GM12878 (cell line): ENCODE measurements around the gene MYO7B. TPM values are rescaled to one million over a fixed set of nuclear protein-coding genes. Genes with fewer than 3 reads are reported as not detected.

ENCODE experiments used
- ATAC-seq: fragments of 200-7000 bp; cut with Tn5 transposase; 3 replicates; pipeline ENCODE4 v1.9.1; 2020; ENCODE audit warnings: mild to moderate bottlenecking, moderate library complexity
- BruUV-seq: library from RNA; stranded (reverse); fragments of 400-500 nt; replicated peaks from 2 replicates; lab custom pipeline; 2021; lab: Mats Ljungman, UMichigan
- CTCF ChIA-PET: fragments of 300-600 bp; sonication (Branson Sonifier 250); formaldehyde crosslinking; extraction: SDS; loops from one replicate; lab custom pipeline; 2021; ENCODE audit warnings: inconsistent platforms; lab: Yijun Ruan, JAX
- POLR2A ChIA-PET: fragments of 350-600 bp; formaldehyde crosslinking; extraction: SDS; loops from one replicate; lab custom pipeline; 2021; ENCODE audit warnings: inconsistent platforms; lab: Charles Lee
- RAD21 ChIA-PET: fragments of 300-600 bp; sonication (Branson Sonifier 250); formaldehyde crosslinking; loops from one replicate; lab custom pipeline; 2023; ENCODE audit warnings: antibody characterized with exemption; ENCODE audit not compliant: unreplicated experiment; lab: Charles Lee
- SMC1A ChIA-PET: fragments of 300-600 bp; sonication (Branson Sonifier 250); formaldehyde crosslinking; loops from one replicate; lab custom pipeline; 2023; ENCODE audit not compliant: unreplicated experiment, uncharacterized antibody; lab: Charles Lee
- DNase-seq: peaks from one replicate; pipeline ENCODE4 v3.0.0-alpha.2; 2011; ENCODE audit warnings: low read depth, low spot score
- FAIRE-seq: peaks from 3 replicates; lab custom pipeline; 2011; peaks lifted over from hg19 to GRCh38; lab: Jason Lieb, UNC
- H2AFZ ChIP-seq: 2 replicates; pipeline ENCODE4 v1.6.0; 2011; ENCODE audit warnings: low read depth, low read length, control low read depth; ENCODE audit not compliant: control insufficient read depth
- H3K27ac ChIP-seq: 2 replicates; pipeline ENCODE4 v1.5.1; 2011; ENCODE audit warnings: control low read depth; ENCODE audit not compliant: control insufficient read depth, insufficient read depth
- H3K27me3 ChIP-seq, 2 experiments: replicated peaks in 1 of 2; 2 replicates each; pipeline versions ENCODE4 v1.6.0 to v1.6.1; 2011; ENCODE audit warnings: low read length in 1 of 2; ENCODE audit not compliant: control insufficient read depth in 2 of 2, insufficient read depth in 2 of 2
- H3K36me3 ChIP-seq, 2 experiments: 2 replicates each; pipeline ENCODE4 v1.5.1; 2011; ENCODE audit warnings: low read length in 1 of 2; ENCODE audit not compliant: control insufficient read depth in 2 of 2, insufficient read depth in 2 of 2
- H3K4me1 ChIP-seq: 2 replicates; pipeline ENCODE4 v1.6.1; 2011; ENCODE audit warnings: mild to moderate bottlenecking, low read length, moderate library complexity, mixed read lengths; ENCODE audit not compliant: control insufficient read depth, insufficient read depth
- H3K4me2 ChIP-seq: 2 replicates; pipeline ENCODE4 v1.6.0; 2011; ENCODE audit warnings: control low read depth; ENCODE audit not compliant: control insufficient read depth, insufficient read depth
- H3K4me3 ChIP-seq: fragments of 200-600 bp; sonication (generic); 2 replicates; pipeline ENCODE4 v1.5.1; 2016
- H3K79me2 ChIP-seq: 2 replicates; pipeline ENCODE4 v1.6.0; 2011; ENCODE audit warnings: low read length; ENCODE audit not compliant: control insufficient read depth, insufficient read depth
- H3K9ac ChIP-seq: 2 replicates; pipeline ENCODE4 v1.8.0; 2011; ENCODE audit warnings: low read length, control low read depth, mixed read lengths; ENCODE audit not compliant: control insufficient read depth, insufficient read depth
- H3K9me3 ChIP-seq: replicated peaks from 3 replicates; pipeline ENCODE4 v1.5.1; 2011; ENCODE audit warnings: mild to moderate bottlenecking, low read length; ENCODE audit not compliant: control insufficient read depth, insufficient read depth
- H4K20me1 ChIP-seq: 2 replicates; pipeline ENCODE4 v1.6.0; 2011; ENCODE audit not compliant: control insufficient read depth, insufficient read depth
- EGR1 ChIP-seq, 2 experiments: IDR thresholded peaks; 1 replicate in 1 of 2; 2 replicates in 1 of 2; pipeline ENCODE4 v1.6.1; 2011 to 2012; ENCODE audit warnings: low read depth in 2 of 2, low read length in 2 of 2, borderline replicate concordance in 1 of 2, mild to moderate bottlenecking in 1 of 2, moderate library complexity in 1 of 2
- ESRRA ChIP-seq: IDR thresholded peaks from 2 replicates; pipeline ENCODE4 v1.6.1; 2012; ENCODE audit warnings: mild to moderate bottlenecking, low read length, improper control_type of control experiment
- IKZF1 ChIP-seq: fragments of 450-650 bp; conservative IDR thresholded peaks from 2 replicates; pipeline ENCODE4 v1.6.1; 2017; ENCODE audit warnings: antibody characterized with exemption, mild to moderate bottlenecking
- KLF5 ChIP-seq: fragments of 450-650 bp; IDR thresholded peaks from 2 replicates; pipeline ENCODE4 v1.6.1; 2014; ENCODE audit warnings: mild to moderate bottlenecking; ENCODE audit not compliant: partially characterized antibody
- MAX ChIP-seq: IDR thresholded peaks from 2 replicates; pipeline ENCODE4 v1.6.1; 2012; ENCODE audit warnings: low read depth, low read length, improper control_type of control experiment
- NBN ChIP-seq: fragments of 450-650 bp; IDR thresholded peaks from 2 replicates; pipeline ENCODE4 v1.6.1; 2016
- TCF12 ChIP-seq: IDR thresholded peaks from 2 replicates; pipeline ENCODE4 v1.6.1; 2011; ENCODE audit warnings: low read depth, mild to moderate bottlenecking, low read length
- in situ Hi-C: fragments of 300-500 bp; cut with MboI; formaldehyde crosslinking; loops from 9 replicates; pipeline ENCODE4 v1.14.3; 2018; ENCODE audit warnings: mixed read lengths
- intact Hi-C: fragments of 100-400 bp; cut with micrococcal nuclease; formaldehyde crosslinking; loops from one replicate; pipeline ENCODE4 v1.14.2; 2022; ENCODE audit not compliant: unreplicated experiment
- polyA plus RNA-seq, 11 experiments: library from polyadenylated mRNA; depleted of rRNA in 4 of 11; unstranded in 6 of 11; stranded (reverse) in 5 of 11; fragments of >200 nt; fragmentation: Nextera tagmentation in 4 of 11; fragmentation: Illumina TruSeq in 1 of 11; extraction: Ambion mirVana in 4 of 11; extraction: Trizol in 1 of 11; gene quantifications; 1 replicate in 1 of 11; 2 replicates in 10 of 11; pipeline versions ENCODE4 v1.2.1 to v1.2.3, GENCODE V29; 2011 to 2016; ENCODE audit warnings: inconsistent platforms in 2 of 11, missing spikeins in 2 of 11, low read depth in 1 of 11
- total RNA-seq, 4 experiments: library from RNA; depleted of rRNA in 3 of 4; stranded (reverse); fragments of >200 nt in 3 of 4; fragmentation: Illumina TruSeq in 1 of 4; extraction: Trizol in 1 of 4; gene quantifications; 2 replicates each; pipeline versions ENCODE4 v1.2.1 to v1.2.3, GENCODE V29; 2013 to 2021
- TF ChIP-seq, protein P1 (sequence below): fragments of 450-650 bp; formaldehyde crosslinking; IDR thresholded peaks from 2 replicates; pipeline ENCODE4 v1.4.0; 2020; ENCODE audit warnings: mild to moderate bottlenecking, moderate library complexity
- TF ChIP-seq, protein P2 (sequence below): fragments of 450-650 bp; IDR thresholded peaks from 2 replicates; pipeline ENCODE4 v1.6.1; 2017; ENCODE audit warnings: mild to moderate bottlenecking, moderate library complexity
- TF ChIP-seq, protein P3 (sequence below): fragments of 450-650 bp; conservative IDR thresholded peaks from 2 replicates; pipeline ENCODE4 v1.6.1; 2017; ENCODE audit warnings: mild to moderate bottlenecking, moderate library complexity
- TF ChIP-seq, protein P4 (sequence below): IDR thresholded peaks from 2 replicates; pipeline ENCODE4 v1.6.1; 2012; ENCODE audit warnings: low read length, inconsistent platforms

The MYO7B gene
- total and polyA plus RNA-seq, 10 of the 15 experiments (the other 5 are each of a cell fraction or from before 2014, with no cell fraction given) = 0.08 to 4.8 (median 1.2) TPM

DNA sequence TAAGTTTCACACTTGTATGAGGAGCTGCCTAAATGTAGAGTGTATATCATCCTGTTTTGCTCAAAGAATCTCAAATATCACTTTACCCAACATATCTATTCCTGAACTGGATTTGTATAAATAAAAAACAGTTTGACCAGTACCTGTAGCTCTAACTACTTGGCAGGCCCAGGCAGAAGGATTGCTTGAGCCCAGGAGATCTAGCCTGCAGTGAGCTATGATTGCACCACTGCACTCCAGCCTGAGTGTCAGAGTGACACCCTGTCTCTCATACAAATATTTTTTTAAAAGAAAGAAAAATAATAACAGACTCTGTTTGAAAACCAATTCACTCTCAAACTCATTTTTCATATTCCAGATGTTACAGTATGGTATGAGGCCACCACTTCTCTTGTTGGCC lies 147.6 kb downstream of the MYO7B start:
- no peaks in the 10 kb centered on the region for H3K36me3 ChIP-seq
- FAIRE-seq (no peak), ATAC-seq (no peak), DNase-seq (no peak)
- in situ Hi-C loops = no loop called here
- H3K27me3 ChIP-seq = peaks cover 0 to 2% of the 10 kb centered on the region in 2 experiments; a peak in 2 of 4 replicates
- no peaks in the 10 kb centered on the region for H3K79me2 ChIP-seq
- no TSS peak for BruUV-seq
- intact Hi-C loops = no loop called here
- no peak overlapping the region for H3K9ac ChIP-seq
- no peaks in the 10 kb centered on the region for H3K9me3 ChIP-seq
- no peak overlapping the region for H3K4me2 ChIP-seq
- 0 out of 2 replicates have a peak, but pooled peaks cover 3% of the 10 kb centered on the region for H4K20me1 ChIP-seq
- no peak overlapping the region for H3K27ac ChIP-seq
- no peaks in the 10 kb centered on the region for H3K4me1 ChIP-seq
- no peak overlapping the region for H3K4me3 ChIP-seq
- RAD21 ChIA-PET = no interaction called here
- SMC1A ChIA-PET = interaction anchor here (0.6 kb wide), 1 partner anchor 154 kb away, joined by 3 read pairs; no protein-coding TSS in a partner anchor
- no peak overlapping the region for H2AFZ ChIP-seq
- CTCF ChIA-PET = interaction anchor here (0.9 to 1.6 kb wide), 2 partner anchors 9 to 128 kb away, joined by 3 read pairs; partner anchors contain the start of gene WDR33
- POLR2A ChIA-PET = no interaction called here
- TF ChIP-seq MAX (no peak), EGR1 (IDR thresholded peaks at IDR 0.05; ENCODE audit: borderline replicate concordance in 1 of 2, low read depth in 2 of 2, low read length in 2 of 2) (no peak), NBN (no peak), ESRRA (no peak), IKZF1 (no peak), TCF12 (no peak), KLF5 (no peak)
- TF ChIP-seq, protein P1, sequence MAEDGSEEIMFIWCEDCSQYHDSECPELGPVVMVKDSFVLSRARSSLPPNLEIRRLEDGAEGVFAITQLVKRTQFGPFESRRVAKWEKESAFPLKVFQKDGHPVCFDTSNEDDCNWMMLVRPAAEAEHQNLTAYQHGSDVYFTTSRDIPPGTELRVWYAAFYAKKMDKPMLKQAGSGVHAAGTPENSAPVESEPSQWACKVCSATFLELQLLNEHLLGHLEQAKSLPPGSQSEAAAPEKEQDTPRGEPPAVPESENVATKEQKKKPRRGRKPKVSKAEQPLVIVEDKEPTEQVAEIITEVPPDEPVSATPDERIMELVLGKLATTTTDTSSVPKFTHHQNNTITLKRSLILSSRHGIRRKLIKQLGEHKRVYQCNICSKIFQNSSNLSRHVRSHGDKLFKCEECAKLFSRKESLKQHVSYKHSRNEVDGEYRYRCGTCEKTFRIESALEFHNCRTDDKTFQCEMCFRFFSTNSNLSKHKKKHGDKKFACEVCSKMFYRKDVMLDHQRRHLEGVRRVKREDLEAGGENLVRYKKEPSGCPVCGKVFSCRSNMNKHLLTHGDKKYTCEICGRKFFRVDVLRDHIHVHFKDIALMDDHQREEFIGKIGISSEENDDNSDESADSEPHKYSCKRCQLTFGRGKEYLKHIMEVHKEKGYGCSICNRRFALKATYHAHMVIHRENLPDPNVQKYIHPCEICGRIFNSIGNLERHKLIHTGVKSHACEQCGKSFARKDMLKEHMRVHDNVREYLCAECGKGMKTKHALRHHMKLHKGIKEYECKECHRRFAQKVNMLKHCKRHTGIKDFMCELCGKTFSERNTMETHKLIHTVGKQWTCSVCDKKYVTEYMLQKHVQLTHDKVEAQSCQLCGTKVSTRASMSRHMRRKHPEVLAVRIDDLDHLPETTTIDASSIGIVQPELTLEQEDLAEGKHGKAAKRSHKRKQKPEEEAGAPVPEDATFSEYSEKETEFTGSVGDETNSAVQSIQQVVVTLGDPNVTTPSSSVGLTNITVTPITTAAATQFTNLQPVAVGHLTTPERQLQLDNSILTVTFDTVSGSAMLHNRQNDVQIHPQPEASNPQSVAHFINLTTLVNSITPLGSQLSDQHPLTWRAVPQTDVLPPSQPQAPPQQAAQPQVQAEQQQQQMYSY (CRISPR knock-in tag) = no peak
- TF ChIP-seq, protein P2, sequence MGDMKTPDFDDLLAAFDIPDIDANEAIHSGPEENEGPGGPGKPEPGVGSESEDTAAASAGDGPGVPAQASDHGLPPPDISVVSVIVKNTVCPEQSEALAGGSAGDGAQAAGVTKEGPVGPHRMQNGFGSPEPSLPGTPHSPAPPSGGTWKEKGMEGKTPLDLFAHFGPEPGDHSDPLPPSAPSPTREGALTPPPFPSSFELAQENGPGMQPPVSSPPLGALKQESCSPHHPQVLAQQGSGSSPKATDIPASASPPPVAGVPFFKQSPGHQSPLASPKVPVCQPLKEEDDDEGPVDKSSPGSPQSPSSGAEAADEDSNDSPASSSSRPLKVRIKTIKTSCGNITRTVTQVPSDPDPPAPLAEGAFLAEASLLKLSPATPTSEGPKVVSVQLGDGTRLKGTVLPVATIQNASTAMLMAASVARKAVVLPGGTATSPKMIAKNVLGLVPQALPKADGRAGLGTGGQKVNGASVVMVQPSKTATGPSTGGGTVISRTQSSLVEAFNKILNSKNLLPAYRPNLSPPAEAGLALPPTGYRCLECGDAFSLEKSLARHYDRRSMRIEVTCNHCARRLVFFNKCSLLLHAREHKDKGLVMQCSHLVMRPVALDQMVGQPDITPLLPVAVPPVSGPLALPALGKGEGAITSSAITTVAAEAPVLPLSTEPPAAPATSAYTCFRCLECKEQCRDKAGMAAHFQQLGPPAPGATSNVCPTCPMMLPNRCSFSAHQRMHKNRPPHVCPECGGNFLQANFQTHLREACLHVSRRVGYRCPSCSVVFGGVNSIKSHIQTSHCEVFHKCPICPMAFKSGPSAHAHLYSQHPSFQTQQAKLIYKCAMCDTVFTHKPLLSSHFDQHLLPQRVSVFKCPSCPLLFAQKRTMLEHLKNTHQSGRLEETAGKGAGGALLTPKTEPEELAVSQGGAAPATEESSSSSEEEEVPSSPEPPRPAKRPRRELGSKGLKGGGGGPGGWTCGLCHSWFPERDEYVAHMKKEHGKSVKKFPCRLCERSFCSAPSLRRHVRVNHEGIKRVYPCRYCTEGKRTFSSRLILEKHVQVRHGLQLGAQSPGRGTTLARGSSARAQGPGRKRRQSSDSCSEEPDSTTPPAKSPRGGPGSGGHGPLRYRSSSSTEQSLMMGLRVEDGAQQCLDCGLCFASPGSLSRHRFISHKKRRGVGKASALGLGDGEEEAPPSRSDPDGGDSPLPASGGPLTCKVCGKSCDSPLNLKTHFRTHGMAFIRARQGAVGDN = no peak
- TF ChIP-seq, protein P3, sequence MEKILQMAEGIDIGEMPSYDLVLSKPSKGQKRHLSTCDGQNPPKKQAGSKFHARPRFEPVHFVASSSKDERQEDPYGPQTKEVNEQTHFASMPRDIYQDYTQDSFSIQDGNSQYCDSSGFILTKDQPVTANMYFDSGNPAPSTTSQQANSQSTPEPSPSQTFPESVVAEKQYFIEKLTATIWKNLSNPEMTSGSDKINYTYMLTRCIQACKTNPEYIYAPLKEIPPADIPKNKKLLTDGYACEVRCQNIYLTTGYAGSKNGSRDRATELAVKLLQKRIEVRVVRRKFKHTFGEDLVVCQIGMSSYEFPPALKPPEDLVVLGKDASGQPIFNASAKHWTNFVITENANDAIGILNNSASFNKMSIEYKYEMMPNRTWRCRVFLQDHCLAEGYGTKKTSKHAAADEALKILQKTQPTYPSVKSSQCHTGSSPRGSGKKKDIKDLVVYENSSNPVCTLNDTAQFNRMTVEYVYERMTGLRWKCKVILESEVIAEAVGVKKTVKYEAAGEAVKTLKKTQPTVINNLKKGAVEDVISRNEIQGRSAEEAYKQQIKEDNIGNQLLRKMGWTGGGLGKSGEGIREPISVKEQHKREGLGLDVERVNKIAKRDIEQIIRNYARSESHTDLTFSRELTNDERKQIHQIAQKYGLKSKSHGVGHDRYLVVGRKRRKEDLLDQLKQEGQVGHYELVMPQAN = no peak
- TF ChIP-seq, protein P4, sequence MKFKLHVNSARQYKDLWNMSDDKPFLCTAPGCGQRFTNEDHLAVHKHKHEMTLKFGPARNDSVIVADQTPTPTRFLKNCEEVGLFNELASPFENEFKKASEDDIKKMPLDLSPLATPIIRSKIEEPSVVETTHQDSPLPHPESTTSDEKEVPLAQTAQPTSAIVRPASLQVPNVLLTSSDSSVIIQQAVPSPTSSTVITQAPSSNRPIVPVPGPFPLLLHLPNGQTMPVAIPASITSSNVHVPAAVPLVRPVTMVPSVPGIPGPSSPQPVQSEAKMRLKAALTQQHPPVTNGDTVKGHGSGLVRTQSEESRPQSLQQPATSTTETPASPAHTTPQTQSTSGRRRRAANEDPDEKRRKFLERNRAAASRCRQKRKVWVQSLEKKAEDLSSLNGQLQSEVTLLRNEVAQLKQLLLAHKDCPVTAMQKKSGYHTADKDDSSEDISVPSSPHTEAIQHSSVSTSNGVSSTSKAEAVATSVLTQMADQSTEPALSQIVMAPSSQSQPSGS = no peak
